ENCODE measurements around the gene IFT81.
A peak's percentile ranks its signal among the peaks of the same experiment; 100 is the strongest.
"Not testable (repeated sequence)": the region's sequence is repeated elsewhere in the genome, so short reads cannot be mapped to it uniquely, and the experiment has no call there.

The IFT81 gene

DNA sequence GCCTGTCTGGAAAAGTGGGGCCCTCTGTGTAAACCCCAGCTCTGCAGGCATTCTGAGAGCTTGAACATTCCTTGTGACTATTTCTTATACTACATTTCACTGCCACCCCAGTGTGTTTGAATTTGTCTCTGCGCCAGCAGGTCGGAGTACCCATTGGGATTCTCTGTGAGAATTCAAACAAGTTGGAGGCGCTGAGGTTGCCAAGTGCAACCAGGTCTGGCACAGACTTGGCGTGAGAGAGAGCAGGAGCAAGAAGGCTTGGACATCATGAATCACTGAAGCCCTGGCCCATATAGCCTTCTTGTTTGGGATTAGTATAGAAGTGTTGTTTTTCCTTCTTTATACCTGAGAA, 123.9 kb downstream of the IFT81 start:
- DNase-seq: no peak

GRCh38 chr12:110249105-110249504, 124.9 kb downstream of the IFT81 start:
- DNase-seq: no peak

GRCh38 chr12:110249716-110250225, 125.6 kb downstream of the IFT81 start:
- no peak for DNase-seq

DNA sequence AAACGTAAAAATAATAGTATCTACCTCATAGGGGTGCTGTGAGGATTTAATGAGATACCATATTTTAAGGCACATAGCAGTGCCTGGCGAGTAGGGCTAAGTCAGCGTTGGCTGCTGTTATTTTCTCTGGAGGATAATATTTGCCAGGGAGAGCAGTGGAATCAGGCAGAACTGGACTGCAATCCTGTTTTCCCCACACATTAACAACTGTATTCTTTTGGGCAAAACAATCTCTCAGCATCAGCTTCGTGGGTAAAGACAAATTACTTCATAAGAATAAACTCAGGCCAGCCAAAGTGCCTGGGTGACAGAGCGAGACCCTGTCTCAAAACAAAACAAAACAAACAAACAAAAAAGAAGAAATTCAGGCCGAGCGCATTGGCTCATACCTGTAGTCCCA, 127.2 kb downstream of the IFT81 start:
- DNase-seq: no peak

DNA sequence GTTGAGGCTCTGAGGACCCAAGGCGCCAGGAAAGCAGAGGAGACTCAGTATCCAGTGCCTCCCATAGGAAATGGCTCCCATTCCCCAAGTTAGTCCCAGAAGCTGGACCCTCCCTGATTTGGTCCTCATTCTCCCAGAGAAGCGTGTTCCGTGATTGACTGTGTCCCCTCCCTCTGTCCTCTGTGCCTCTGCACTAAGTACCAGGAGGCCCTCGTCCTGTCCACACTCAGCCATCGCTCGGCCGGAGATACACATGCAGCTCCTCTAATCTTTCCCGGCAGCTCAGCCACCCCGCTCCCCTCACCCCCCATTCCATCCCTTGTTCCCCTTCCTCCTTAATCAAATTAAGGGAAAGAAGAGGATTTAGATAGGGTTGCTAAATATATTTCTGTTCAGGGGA, 128.6 kb downstream of the IFT81 start:
- DNase-seq: no peak

DNA sequence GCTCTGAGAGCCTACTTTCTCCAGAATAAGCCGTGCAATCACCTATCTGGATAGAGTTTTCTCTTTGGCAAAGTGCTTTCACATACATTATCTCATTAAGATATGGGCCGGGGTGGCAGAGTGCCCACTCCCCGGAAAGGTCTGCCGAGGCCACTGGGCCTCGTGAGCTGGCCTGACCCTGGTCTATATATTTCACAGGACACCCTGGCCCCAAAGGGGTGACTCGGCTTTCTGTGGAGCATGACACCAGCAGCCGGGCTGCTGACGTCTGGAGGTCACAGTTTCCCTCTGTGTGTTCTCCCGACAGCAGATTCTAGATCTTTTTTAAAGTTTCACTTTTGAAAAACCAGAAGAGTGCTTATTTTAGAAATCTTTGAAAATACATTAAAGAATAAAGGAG, 129.0 kb downstream of the IFT81 start:
- no peak for DNase-seq

GRCh38 chr12:110254971-110255540, 130.9 kb downstream of the IFT81 start:
- no peak for DNase-seq

DNA sequence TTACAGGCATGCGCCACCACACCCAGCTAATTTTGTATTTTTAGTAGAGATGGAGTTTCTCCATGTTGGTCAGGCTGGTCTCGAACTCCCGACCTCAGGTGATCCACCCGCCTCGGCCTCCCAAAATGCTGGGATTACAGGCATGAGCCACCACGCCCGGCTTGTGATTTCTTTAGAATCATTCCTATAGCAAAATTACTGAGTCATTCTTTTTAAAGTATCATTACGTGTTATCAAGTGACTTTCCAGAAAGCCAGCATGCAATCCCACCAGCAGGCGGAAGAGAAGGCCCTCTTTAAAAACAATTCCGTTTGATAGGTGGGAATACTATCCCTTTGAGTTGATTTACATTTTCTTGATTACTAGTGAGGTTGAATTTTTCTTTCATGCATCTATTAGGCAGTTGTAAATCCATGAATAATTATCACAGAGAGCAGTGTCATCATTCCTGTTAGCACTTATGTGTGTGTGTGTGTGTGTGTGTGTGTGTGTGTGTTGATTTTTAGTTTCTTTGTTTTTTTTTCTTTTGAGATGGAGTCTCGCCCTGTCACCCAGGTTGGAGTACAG, 131.8 kb downstream of the IFT81 start:
- DNase-seq: not testable (repeated sequence)

GRCh38 chr12:110256780-110257431, 132.7 kb downstream of the IFT81 start:
- DNase-seq: no peak

DNA sequence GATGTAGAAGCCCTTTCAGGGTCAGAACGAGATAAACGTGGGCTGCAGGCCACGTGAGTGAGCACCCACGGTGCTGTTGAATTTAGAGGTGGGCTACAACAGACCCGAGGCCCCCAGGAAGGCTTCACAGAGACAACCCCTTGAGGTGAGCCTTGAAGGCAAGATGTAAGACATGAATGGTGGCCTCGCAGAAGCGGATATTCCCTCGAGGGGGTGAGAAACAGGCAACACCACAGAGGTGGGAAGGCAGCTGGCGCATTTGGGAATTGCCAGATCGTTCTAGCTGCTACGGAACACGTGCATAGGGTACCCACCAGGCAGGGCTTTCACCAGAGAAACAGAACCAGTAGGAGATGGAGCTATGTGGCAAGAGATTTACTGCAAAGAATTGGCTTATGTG, 134.3 kb downstream of the IFT81 start:
- DNase-seq: no peak

DNA sequence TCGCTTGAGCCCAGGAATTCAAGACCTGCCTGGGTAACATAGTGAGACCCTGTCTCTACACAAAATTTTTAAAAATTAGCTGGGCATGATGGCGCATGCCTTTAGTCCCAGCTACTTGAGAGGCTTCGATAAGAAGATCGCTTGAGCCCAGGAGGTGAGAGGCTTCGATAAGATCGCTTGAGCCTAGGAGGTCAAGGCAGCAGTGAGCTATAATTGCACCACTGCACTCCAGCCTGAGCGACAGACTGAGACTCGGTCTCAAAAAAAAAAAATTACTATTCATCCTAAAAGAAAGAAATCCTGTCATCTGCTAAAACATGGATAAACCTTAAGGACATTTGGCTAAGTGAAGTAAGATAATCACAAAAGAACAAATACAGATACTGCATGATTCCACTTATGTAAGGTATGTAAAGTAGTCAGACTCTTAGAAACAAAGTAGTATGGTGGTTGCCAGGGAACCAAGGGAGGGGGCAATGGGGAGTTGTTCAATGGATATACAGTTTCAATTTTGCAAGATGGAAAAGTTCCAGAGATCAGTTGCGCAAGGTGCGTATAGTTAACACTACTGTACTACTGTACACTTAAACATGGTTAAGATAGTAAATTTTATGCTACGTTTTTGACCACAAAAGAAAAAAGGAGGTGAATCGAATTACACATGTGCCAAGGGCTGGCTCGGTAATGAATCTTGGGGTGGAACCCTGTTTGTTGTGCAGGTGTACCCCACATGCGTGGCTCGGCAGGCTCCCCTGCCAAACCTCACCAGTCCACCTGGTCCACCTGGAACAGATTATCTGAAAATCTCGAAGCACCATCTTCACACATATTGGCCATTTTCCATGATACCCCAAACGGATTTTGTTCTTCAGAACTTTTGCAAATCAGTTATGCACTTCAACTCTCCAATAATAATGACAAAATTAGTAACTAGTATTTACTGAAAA, 138.6 kb downstream of the IFT81 start:
- DNase-seq: no peak

- DNase-seq: no peak
Measured at GRCh38 chr12:110266381-110266960, 142.3 kb downstream of the IFT81 start.

DNA sequence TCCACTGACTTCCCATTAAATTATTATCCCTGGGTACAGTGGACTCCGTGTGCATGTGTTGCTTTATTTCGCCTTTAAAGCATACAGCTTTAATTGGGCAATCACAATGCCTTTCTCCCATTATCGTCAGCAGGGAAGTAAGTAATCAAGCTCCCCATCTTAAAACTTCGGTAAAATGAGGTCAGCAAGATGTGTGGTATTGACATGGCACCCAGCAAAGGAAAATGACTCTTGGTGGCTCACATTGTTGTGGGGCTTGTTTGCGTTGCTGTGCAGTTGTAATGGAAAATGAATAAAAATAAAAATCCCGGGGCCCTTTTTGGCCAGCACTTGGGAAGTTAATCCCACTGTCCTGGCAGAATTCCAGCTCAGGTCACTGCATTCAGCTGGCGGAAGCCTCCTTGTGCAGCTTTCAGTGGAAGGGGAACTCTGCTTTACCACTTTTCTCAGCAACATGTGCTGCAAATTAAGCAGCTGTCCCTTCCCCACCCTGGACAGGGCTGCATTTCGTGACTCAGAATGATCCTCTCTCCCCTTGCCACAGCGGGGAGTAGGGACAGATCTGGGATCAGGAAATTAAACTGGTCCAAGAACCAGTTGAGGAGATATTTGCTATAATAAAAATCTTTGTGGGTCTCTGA, 142.9 kb downstream of the IFT81 start:
- DNase-seq: peak; percentile 67

Measured in NCI-H524 treated with DMSO at 0.1 percent for 48 hours (cell line).